GM19238 (cell line): ENCODE measurements around the gene ZFAND2A.
A peak's percentile ranks its signal among the peaks of the same experiment; 100 is the strongest.

ENCODE experiments used
- DNase-seq: peaks from one replicate; pipeline ENCODE4 v3.0.0; 2011; ENCODE audit warnings: low spot score; ENCODE audit not compliant: insufficient read length

The ZFAND2A gene

GRCh38 chr7:1109581-1110310, 50.2 kb downstream of the ZFAND2A start:
- DNase-seq = no peak

- DNase-seq = no peak
Observed at GRCh38 chr7:1108264-1108920, 51.6 kb downstream of the ZFAND2A start.

GRCh38 chr7:1106793-1107421, 53.1 kb downstream of the ZFAND2A start:
- no peak for DNase-seq

GRCh38 chr7:1106063-1106792, 53.8 kb downstream of the ZFAND2A start:
- DNase-seq = no peak

GRCh38 chr7:1105189-1105588, 54.8 kb downstream of the ZFAND2A start:
- DNase-seq = peak; percentile 58

- no peak for DNase-seq
Observed at GRCh38 chr7:1104516-1105179, 55.3 kb downstream of the ZFAND2A start.

GRCh38 chr7:1103789-1104515, 56.0 kb downstream of the ZFAND2A start:
- no peak for DNase-seq

GRCh38 chr7:1103009-1103788, 56.8 kb downstream of the ZFAND2A start:
- peak; percentile 63 for DNase-seq
